Transverse colon (tissue), 4 donors: Measurements from ENCODE around the gene HMCN2. TPM values are rescaled to one million over a fixed set of nuclear protein-coding genes. Genes with fewer than 3 reads are reported as not detected.

Experiments used
- DNase-seq: peaks from one replicate; pipeline ENCODE4 v3.0.0-alpha.2; 2019
- H3K27ac ChIP-seq, 4 donors: fragments of 200-600 bp; sonication (generic); 2 replicates each; pipeline ENCODE4 v1.5.1; 2016 to 2018; ENCODE audit warnings: inconsistent platforms in 4 of 4
- H3K27me3 ChIP-seq: fragments of 200-600 bp; sonication (generic); 2 replicates; pipeline ENCODE4 v1.5.1; 2017; ENCODE audit warnings: inconsistent platforms
- H3K36me3 ChIP-seq, 4 donors: fragments of 200-600 bp; sonication (generic); 2 replicates each; pipeline ENCODE4 v1.5.1; 2017 to 2019; ENCODE audit warnings: inconsistent platforms in 4 of 4
- H3K4me1 ChIP-seq, 4 donors: fragments of 200-600 bp; sonication (generic); 2 replicates each; pipeline ENCODE4 v1.5.1; 2017 to 2020; ENCODE audit warnings: inconsistent platforms in 4 of 4
- H3K4me3 ChIP-seq, 4 donors: fragments of 200-600 bp; sonication (generic); 1 replicate in 1 of 4; 2 replicates in 3 of 4; pipeline versions ENCODE4 v1.5.1 to v1.6.1; 2017 to 2019; ENCODE audit warnings: inconsistent platforms in 4 of 4
- H3K9me3 ChIP-seq, 2 donors: fragments of 200-600 bp; sonication (generic); 2 replicates each; pipeline ENCODE4 v1.5.1; 2017 to 2019; ENCODE audit warnings: inconsistent platforms in 2 of 2
- CTCF ChIP-seq, 5 experiments: fragments of 200-600 bp in 3 of 5; fragments of 450-650 bp in 2 of 5; sonication (generic) in 3 of 5; IDR thresholded peaks; 1 replicate in 2 of 5; 2 replicates in 3 of 5; pipeline ENCODE4 v1.5.1; 2016 to 2017; ENCODE audit warnings: antibody characterized with exemption in 5 of 5, inconsistent platforms in 3 of 5, mild to moderate bottlenecking in 2 of 5, moderate library complexity in 1 of 5
- EP300 ChIP-seq: sonication (generic); formaldehyde crosslinking; IDR thresholded peaks from one replicate; pipeline ENCODE4 v1.6.1; 2017; ENCODE audit warnings: antibody characterized with exemption, low read depth
- POLR2A ChIP-seq: fragments of 450-650 bp; IDR thresholded peaks from one replicate; pipeline ENCODE4 v1.6.1; 2016; ENCODE audit warnings: antibody characterized with exemption, mild to moderate bottlenecking, moderate library complexity
- POLR2AphosphoS5 ChIP-seq, 3 donors: sonication (generic); formaldehyde crosslinking; IDR thresholded peaks; one replicate each; pipeline ENCODE4 v1.6.1; 2016; ENCODE audit warnings: antibody characterized with exemption in 3 of 3
- WGBS, 2 donors: methylation state at CpG; one replicate each; pipeline ENCODE4 v1.1.5; 2018; ENCODE audit warnings: low coverage in 1 of 2; 5-methylcytosine and 5-hydroxymethylcytosine counted together
- in situ Hi-C, 4 donors: fragments of 200-750 bp; cut with MboI; loops; one replicate each; pipeline versions ENCODE4 v1.15.0 to v1.15.1; 2017; ENCODE audit warnings: low sequenced_read_pairs in 3 of 4, low pct_ligation_motif_present in 1 of 4, low pct_unique_long_range_greater_than_20kb in 1 of 4
- intact Hi-C: fragments of 100-400 bp; cut with DNase I; formaldehyde crosslinking; loops from one replicate; pipeline ENCODE4 v1.15.1; 2023; ENCODE audit warnings: low total_unique reads
- total RNA-seq, 4 donors: library from RNA; depleted of rRNA; stranded (reverse); fragments of >200 nt; gene quantifications; one replicate each; pipeline ENCODE4 v1.1.0, GENCODE V29; 2016

The HMCN2 gene
- total RNA-seq, 4 donors from 2014 or later: 7.8 to 40.0 (median 15.2) TPM

GRCh38 chr9:130421154-130421801 is 155.7 kb downstream of the HMCN2 start:
- WGBS, 2 donors: 76 to 78% methylated on average over 9 to 17 of the region's 17 CpGs
- in situ Hi-C loops (no loop called here), intact Hi-C loops (no loop called here)
- Histone ChIP-seq H3K4me3 (no peak overlapping the region), H3K9me3 (no peaks in the 10 kb centered on the region), H3K27ac (no peak overlapping the region), H3K27me3 (no peaks in the 10 kb centered on the region), H3K4me1 (peaks cover 0 to 11% (median 0%) of the 10 kb centered on the region in 4 donors), H3K36me3 (no peaks in the 10 kb centered on the region)
- DNase-seq: no peak
- TF ChIP-seq POLR2A: no peak
- no peak for TF ChIP-seq POLR2AphosphoS5 (IDR thresholded peaks at IDR 0.05)
- no peak for TF ChIP-seq CTCF (IDR thresholded peaks at IDR 0.05)

GRCh38 chr9:130421802-130422276 is 156.3 kb downstream of the HMCN2 start:
- 76% methylated on average over 10 of the region's 13 CpGs; no CpG with 5 or more reads in 1 of the 2 donors for WGBS, 2 donors
- no peak overlapping the region for H3K27ac ChIP-seq
- in situ Hi-C loops: no loop called here

GRCh38 chr9:130422546-130422945 is 157.0 kb downstream of the HMCN2 start:
- DNase-seq: no peak
- intact Hi-C loops: loop anchor here (2.0 kb wide), 1 partner anchor 72 kb away; no protein-coding TSS in a partner anchor
- no peak for TF ChIP-seq CTCF (IDR thresholded peaks at IDR 0.05)
- no peak for TF ChIP-seq POLR2AphosphoS5 (IDR thresholded peaks at IDR 0.05)
- no peak for TF ChIP-seq POLR2A
- no peak for TF ChIP-seq EP300
- Histone ChIP-seq H3K27me3 (no peaks in the 10 kb centered on the region), H3K36me3 (no peaks in the 10 kb centered on the region), H3K4me3 (no peak overlapping the region), H3K27ac (peak overlapping the region in 1 of 4 donors; percentile 63), H3K4me1 (peaks cover 0 to 19% (median 7%) of the 10 kb centered on the region in 4 donors), H3K9me3 (no peaks in the 10 kb centered on the region)
- 76% methylated on average over 9 of the region's 10 CpGs; no CpG with 5 or more reads in 1 of the 2 donors for WGBS, 2 donors
- in situ Hi-C loops: no loop called here

More at GRCh38 chr9:130421802-130422276, 156.3 kb downstream of the HMCN2 start:
- H3K36me3 ChIP-seq: no peaks in the 10 kb centered on the region
- no peak for DNase-seq
- peaks cover 0 to 15% (median under 1%) of the 10 kb centered on the region in 4 donors for H3K4me1 ChIP-seq
- no peaks in the 10 kb centered on the region for H3K9me3 ChIP-seq
- TF ChIP-seq POLR2AphosphoS5 (IDR thresholded peaks at IDR 0.05) (no peak), CTCF (IDR thresholded peaks at IDR 0.05) (no peak), EP300 (no peak)
- H3K27me3 ChIP-seq: no peaks in the 10 kb centered on the region
- no peak overlapping the region for H3K4me3 ChIP-seq
- intact Hi-C loops: loop anchor here (2.0 kb wide), 1 partner anchor 71 kb away; no protein-coding TSS in a partner anchor

- peaks cover 0 to 19% (median 7%) of the 10 kb centered on the region in 4 donors for H3K4me1 ChIP-seq
- in situ Hi-C loops (no loop called here), intact Hi-C loops (loop anchor here (2.0 kb wide), 1 partner anchor 72 kb away; no protein-coding TSS in a partner anchor)
- no peaks in the 10 kb centered on the region for H3K36me3 ChIP-seq
- no peaks in the 10 kb centered on the region for H3K9me3 ChIP-seq
- no peak overlapping the region for H3K4me3 ChIP-seq
- WGBS, 2 donors: 54% methylated on average over 8 of the region's 8 CpGs; no CpG with 5 or more reads in 1 of the 2 donors
- no peak for DNase-seq
- peak overlapping the region in 2 of 4 donors; percentile 44 to 63 for H3K27ac ChIP-seq
- TF ChIP-seq POLR2AphosphoS5 (IDR thresholded peaks at IDR 0.05) (peak in 1 of 3 donors; percentile 35), POLR2A (no peak)
- H3K27me3 ChIP-seq: no peaks in the 10 kb centered on the region
Measured at GRCh38 chr9:130423272-130423671, 157.7 kb downstream of the HMCN2 start.
